GM12878 (cell line): ENCODE data around the gene AADAC.

Experiments
- CBX5 ChIP-seq: sonication (generic); IDR thresholded peaks from 2 replicates; pipeline ENCODE4 v1.6.1; 2016; ENCODE audit warnings: low read depth, moderate library complexity, mild to moderate bottlenecking, inconsistent platforms
- CTCF ChIP-seq, 3 experiments: IDR thresholded peaks in 2 of 3; conservative IDR thresholded peaks in 1 of 3; 2 replicates each; pipeline ENCODE4 v1.5.1; 2011; ENCODE audit warnings: low read depth in 3 of 3, low read length in 3 of 3, mild to moderate bottlenecking in 3 of 3, control low read depth in 2 of 3, moderate library complexity in 2 of 3, inconsistent platforms in 1 of 3, mixed read lengths in 1 of 3; ENCODE audit not compliant: control insufficient read depth in 2 of 3, insufficient read depth in 1 of 3; ENCODE audit errors: extremely low read depth in 1 of 3
- ESRRA ChIP-seq: IDR thresholded peaks from 2 replicates; pipeline ENCODE4 v1.6.1; 2012; ENCODE audit warnings: mild to moderate bottlenecking, low read length, improper control_type of control experiment
- NKRF ChIP-seq: fragments of 450-650 bp; conservative IDR thresholded peaks from 2 replicates; pipeline ENCODE4 v1.6.1; 2017; ENCODE audit warnings: mild to moderate bottlenecking, moderate library complexity
- YBX1 ChIP-seq: fragments of 450-650 bp; IDR thresholded peaks from 2 replicates; pipeline ENCODE4 v1.6.1; 2016; ENCODE audit warnings: antibody characterized with exemption

- TF ChIP-seq CBX5 (no peak), ESRRA (no peak), YBX1 (no peak), NKRF (no peak), CTCF (IDR thresholded peaks at IDR 0.05 in 2 of 3, conservative IDR thresholded peaks at IDR 0.05 in 1 of 3; ENCODE audit: control insufficient read depth in 2 of 3, extremely low read depth in 1 of 3, insufficient read depth in 1 of 3, low read depth in 3 of 3, low read length in 3 of 3) (no peak)
Measured at GRCh38 chr3:151869181-151869580, 55.3 kb downstream of the AADAC start.
